Mesothelial cell of epicardium (in vitro differentiated cells): ENCODE measurements around the gene WNT4. TPM values are rescaled to one million over a fixed set of nuclear protein-coding genes. Genes with fewer than 3 reads are reported as not detected.

Experiments
- DNase-seq, 2 experiments: peaks; one replicate each; pipeline ENCODE4 v3.0.0; 2021; ENCODE audit warnings: low spot score in 2 of 2; ENCODE audit not compliant: unreplicated experiment in 2 of 2
- H3K27ac Mint-ChIP-seq: 2 replicates; pipeline ENCODE4 v1.8.0; 2021; ENCODE audit warnings: mixed read lengths
- H3K27me3 Mint-ChIP-seq: 2 replicates; pipeline ENCODE4 v1.8.0; 2021; ENCODE audit warnings: low read depth, mixed read lengths
- H3K36me3 Mint-ChIP-seq: 2 replicates; pipeline ENCODE4 v1.8.0; 2021; ENCODE audit warnings: mixed read lengths
- H3K4me1 Mint-ChIP-seq: 2 replicates; pipeline ENCODE4 v1.8.0; 2021; ENCODE audit warnings: mixed read lengths
- H3K4me3 Mint-ChIP-seq: 2 replicates; pipeline ENCODE4 v1.8.0; 2021; ENCODE audit warnings: mild to moderate bottlenecking, moderate library complexity, mixed read lengths
- H3K9me3 Mint-ChIP-seq: 2 replicates; pipeline ENCODE4 v1.8.0; 2021; ENCODE audit warnings: mixed read lengths
- total RNA-seq: library from RNA; stranded (reverse); gene quantifications from 3 replicates; pipeline ENCODE4 v1.2.1, GENCODE V29; 2021
- TF ChIP-seq, protein P1 (sequence below): fragments of 200-600 bp; sonication (generic); IDR thresholded peaks from one replicate; pipeline ENCODE4 v1.5.0; 2021; ENCODE audit warnings: antibody characterized with exemption; ENCODE audit not compliant: unreplicated experiment

The WNT4 gene
- total RNA-seq, 1 donor from 2014 or later, result 38.7 TPM

DNA sequence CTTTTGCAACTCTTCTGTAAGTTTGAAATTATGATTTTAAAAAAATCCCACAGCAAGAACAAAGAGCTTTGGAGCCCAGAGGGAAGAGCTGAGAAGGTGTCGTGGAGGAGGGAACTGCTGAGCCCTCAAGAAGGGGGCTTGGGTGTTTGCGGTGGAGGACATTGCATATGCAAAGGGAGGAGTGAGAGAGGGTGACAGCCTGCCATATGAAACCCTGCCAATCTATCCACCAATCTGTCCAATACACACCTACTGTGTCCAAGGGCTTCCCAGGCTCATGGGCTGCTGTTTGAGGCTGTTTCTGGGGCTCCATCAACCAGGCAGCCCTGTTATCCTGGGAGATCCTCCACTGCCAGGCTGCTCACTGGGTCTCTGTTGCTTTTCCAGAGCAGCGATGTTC lies 15.2 kb downstream of the WNT4 start:
- Mint-ChIP-seq H3K4me1 (peaks cover 8% of the 10 kb centered on the region), H3K36me3 (peaks cover 7% of the 10 kb centered on the region), H3K4me3 (no peak overlapping the region), H3K27me3 (no peaks in the 10 kb centered on the region), H3K9me3 (no peaks in the 10 kb centered on the region), H3K27ac (no peak overlapping the region)
- DNase-seq, result no peak
- TF ChIP-seq, protein P1, sequence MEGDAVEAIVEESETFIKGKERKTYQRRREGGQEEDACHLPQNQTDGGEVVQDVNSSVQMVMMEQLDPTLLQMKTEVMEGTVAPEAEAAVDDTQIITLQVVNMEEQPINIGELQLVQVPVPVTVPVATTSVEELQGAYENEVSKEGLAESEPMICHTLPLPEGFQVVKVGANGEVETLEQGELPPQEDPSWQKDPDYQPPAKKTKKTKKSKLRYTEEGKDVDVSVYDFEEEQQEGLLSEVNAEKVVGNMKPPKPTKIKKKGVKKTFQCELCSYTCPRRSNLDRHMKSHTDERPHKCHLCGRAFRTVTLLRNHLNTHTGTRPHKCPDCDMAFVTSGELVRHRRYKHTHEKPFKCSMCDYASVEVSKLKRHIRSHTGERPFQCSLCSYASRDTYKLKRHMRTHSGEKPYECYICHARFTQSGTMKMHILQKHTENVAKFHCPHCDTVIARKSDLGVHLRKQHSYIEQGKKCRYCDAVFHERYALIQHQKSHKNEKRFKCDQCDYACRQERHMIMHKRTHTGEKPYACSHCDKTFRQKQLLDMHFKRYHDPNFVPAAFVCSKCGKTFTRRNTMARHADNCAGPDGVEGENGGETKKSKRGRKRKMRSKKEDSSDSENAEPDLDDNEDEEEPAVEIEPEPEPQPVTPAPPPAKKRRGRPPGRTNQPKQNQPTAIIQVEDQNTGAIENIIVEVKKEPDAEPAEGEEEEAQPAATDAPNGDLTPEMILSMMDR, result no peak

DNA sequence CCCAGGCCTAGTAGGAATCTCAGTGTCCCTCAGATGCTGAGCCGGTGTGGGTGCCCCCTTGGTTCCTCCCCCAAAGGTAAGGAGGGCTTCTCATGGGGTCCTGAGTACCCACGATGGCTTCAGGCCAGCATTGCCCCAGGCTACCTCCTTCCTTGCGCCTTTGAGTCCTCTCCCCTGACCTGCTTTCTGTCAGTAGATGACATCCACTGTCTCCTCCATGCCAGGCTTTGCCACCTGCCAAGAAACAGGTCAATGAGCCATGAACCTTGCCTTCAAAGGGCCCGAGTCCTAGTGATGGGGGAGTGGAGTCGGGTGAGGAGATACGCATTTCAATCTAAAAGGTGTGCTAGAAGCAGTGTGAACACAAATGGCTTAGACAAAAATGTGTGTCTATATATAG lies 15.6 kb downstream of the WNT4 start:
- Mint-ChIP-seq H3K4me1 (peaks cover 13% of the 10 kb centered on the region), H3K27ac (no peak overlapping the region), H3K27me3 (no peaks in the 10 kb centered on the region), H3K9me3 (no peaks in the 10 kb centered on the region), H3K4me3 (no peak overlapping the region), H3K36me3 (peaks cover 7% of the 10 kb centered on the region)
- TF ChIP-seq, protein P1, result no peak
- no peak for DNase-seq

DNA sequence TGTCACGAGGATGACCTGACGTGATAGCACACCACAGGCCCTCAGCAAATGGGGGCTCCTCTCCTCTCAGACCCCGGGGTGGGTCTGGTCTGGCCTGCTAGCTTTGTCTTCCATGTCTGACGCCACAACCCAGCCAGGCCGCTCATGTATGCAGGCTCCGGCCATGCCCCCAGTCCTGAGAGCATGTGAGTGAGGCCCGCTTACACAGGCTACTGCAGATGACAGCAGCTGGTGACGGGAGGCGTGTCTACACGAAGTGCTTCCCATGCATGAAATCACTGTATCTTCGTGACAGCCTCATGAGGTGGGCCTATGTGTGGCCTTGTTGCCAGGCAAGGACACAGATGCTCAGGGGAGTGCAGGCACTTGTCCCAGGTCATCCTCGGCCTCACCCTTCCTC lies 16.4 kb downstream of the WNT4 start:
- no peak overlapping the region for H3K4me3 Mint-ChIP-seq
- no peaks in the 10 kb centered on the region for H3K27me3 Mint-ChIP-seq
- no peaks in the 10 kb centered on the region for H3K9me3 Mint-ChIP-seq
- no peak overlapping the region for H3K27ac Mint-ChIP-seq
- H3K4me1 Mint-ChIP-seq, result peaks cover 20% of the 10 kb centered on the region
- no peak for DNase-seq
- H3K36me3 Mint-ChIP-seq, result peaks cover 7% of the 10 kb centered on the region
- TF ChIP-seq, protein P1, result no peak

DNA sequence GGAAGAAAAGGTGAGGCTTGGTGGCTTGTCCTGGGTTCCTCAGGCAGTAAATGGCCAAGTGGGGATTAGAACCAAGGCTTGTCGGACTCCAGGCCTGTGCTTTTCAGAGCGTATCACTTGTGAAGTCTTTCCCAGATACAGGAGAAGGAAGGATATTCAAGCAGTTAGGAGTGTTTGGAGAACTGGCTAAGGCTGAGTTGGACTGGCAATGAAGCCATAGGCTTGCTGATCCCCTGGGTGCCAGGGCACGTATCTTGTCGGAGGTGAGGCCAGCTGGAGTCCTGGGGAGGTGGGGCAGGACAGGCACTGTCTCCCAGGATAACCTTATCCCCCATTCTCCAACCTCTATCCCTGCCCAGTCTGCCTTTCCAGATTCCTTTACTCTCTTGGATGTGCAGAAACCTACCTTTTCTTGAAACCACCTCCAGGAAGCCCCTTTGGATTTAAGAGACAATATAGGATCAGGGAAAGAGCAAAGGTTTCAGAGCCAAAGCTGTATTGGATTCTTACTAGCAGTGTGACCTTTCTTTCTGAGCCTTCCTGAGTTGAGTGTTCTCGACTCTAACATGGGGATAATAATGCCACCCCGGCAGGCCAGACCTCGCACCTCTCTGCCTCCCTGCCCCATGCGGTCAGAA lies 18.2 kb downstream of the WNT4 start:
- H3K27me3 Mint-ChIP-seq, result no peaks in the 10 kb centered on the region

GRCh38 chr1:22123901-22124404 lies 18.9 kb downstream of the WNT4 start:
- H3K4me1 Mint-ChIP-seq, result peaks cover 24% of the 10 kb centered on the region
- no peak overlapping the region for H3K4me3 Mint-ChIP-seq
- H3K27me3 Mint-ChIP-seq, result no peaks in the 10 kb centered on the region

More for the DNA sequence above, 18.2 kb downstream of the WNT4 start:
- peaks cover 24% of the 10 kb centered on the region for H3K4me1 Mint-ChIP-seq
- H3K9me3 Mint-ChIP-seq, result no peaks in the 10 kb centered on the region
- no peak for DNase-seq
- H3K4me3 Mint-ChIP-seq, result no peak overlapping the region
- H3K27ac Mint-ChIP-seq, result peak overlapping the region; percentile 48
- TF ChIP-seq, protein P1, result no peak
- H3K36me3 Mint-ChIP-seq, result peaks cover 7% of the 10 kb centered on the region

More at GRCh38 chr1:22123901-22124404, 18.9 kb downstream of the WNT4 start:
- Mint-ChIP-seq H3K9me3 (no peaks in the 10 kb centered on the region), H3K27ac (peak overlapping the region; percentile 53), H3K36me3 (peaks cover 2% of the 10 kb centered on the region)
- DNase-seq, result no peak
- TF ChIP-seq, protein P1, result no peak
